Stimulated activated CD4-positive, alpha-beta T cell treated with anti-CD3 and anti-CD28 coated beads, Interleukin-1b, Interleukin-23, amount 100 ng/mL, for 48 hours (primary cell): ENCODE results near the gene EXOC3L4.

ENCODE experiments used
- DNase-seq: peaks from one replicate; pipeline ENCODE4 v3.0.0-alpha.2; 2020

Gene EXOC3L4

DNA sequence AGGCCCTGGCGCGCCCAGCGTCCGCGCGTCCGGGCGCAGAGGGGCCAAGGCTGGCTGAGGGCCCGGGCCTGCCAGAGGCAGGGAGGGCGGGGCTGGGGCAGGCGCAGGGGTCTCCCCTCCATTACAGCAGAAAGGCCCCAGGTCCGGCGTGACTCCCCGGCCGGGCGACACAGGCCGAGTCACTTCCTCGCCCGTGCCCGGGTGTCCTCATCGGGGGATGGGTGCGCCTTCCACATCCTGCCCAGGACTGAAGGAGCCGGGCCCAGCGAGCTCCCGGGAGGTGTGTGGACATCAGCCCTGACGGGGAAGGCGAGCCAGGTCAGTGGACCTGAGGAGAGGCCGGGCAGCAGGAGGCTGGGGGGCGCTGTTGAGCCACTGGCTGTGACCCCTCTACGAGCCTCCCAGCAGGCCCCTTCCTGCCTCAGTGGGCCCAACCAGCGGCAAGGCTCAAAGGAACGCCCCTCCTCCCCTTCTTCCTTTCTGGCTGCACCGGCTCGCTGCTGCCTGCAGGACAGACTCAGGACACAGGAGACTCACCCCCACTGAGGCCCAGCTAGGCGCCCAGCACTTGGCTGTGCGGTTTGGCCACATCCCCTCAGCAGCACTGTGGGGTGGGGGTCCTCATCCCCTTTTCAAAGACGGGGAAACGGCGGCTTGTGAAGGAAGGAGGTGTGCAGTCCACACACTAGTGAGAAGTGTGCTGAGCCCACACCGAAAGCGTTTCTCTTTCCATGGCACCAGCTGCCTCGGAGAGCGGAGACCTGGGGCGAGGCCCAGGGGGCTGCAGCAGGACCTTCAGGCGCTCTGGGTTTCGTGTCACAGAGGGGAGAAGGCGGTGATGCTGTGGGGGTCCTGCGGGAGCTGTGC, 29.3 kb downstream of the EXOC3L4 start:
- DNase-seq = no peak

DNA sequence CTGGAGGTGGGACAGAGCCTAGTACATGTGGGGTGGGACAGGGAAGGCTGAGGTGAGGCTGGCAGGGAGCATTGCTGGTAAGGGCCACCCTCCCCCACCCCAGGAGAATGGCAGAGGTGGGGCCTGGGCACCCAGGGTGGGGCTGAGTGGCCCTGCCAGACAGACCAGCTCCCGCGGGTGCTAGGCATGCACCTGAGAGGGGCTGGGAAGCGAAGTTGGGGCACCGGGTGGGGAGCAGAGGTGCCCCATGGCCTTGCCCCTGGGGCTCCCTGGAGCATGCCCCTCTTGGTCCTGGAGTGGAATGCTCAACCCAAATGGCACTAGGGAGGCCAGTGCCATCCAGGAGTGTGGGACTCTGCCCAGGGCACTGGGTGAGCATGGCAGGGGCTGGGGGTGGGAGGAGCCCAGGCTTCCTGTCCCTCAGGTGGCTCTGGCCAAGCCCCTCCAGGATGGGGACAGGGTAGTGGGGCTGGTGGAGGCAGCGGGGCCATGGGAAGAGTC, 30.0 kb downstream of the EXOC3L4 start:
- no peak for DNase-seq

DNA sequence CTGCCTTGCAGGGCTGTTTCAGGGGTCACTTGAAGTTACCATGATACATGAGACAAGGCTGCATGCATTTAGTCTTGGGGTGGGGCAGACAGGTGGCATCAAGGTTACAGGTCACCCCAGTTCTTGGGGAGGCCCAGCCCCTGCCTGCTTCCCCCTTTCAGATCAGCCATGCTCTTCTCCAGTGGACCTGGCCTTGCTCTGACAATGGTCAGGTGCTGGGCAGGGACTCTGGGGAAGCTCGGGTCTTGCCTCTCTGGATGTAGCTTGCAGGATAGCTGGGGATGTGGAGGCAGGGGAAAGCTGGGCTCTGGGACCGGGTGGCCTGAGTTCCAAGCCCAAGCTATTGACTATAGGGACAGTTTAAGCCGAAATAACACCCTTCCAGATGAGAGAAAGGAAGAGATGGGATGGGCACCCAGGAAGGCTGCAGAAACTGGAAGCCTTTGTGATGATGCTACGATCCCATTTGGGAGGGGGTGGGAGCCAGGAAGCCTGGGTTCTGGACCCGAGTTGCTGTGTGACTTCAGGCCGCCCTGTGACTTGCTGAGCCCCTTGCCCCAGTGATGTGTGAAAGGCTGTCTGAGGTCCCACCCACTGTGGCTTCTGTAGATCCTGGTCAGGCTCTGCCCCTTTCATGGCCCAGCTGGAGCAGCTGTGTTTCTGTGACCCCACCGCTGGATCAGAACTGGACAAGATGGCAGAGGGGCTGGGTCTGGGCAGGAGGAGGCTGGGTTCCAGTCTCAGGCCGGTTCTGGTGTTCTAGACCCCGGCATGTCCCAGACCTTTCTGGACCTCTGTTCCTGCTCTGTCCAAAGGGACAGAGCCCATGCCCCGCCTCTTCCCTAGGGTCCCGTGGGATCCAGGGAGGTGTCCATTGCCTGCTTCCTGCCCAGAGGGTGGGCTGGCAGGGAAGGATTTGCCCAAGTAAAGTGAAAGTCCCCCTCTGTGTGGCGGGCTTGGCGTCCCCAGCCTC, 30.9 kb downstream of the EXOC3L4 start:
- DNase-seq = no peak

DNA sequence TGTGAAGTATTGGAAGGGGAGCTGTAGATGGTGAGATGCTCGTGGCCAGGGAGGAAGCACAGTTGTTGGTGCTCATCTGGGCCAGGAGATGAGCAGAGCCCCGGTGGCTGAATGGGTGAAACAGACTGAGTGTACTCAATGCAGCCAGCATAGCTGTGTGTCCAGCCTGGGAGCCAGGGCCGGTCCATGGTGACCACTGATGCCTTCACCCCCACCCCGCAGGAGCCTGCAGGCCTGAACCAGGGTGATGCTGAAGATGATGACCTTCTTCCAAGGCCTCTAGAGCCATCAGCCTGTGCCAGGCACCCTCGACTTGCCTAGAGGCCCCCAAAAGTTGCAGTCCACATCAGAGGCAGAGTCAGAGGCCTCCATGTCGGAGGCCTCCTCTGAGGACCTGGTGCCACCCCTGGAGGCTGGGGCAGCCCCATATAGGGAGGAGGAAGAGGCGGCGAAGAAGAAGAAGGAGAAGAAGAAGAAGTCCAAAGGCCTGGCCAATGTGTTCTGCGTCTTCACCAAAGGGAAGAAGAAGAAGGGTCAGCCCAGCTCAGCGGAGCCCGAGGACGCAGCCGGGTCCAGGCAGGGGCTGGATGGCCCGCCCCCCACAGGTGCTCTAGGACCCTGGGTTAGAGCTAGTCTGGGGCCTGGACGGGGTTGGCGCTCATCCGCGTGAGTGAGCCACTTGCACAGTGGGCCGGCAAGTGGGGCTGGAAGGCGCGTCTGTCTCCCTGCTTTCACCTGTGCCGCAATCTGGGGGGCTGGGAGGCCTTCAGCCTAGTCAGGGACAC, 31.8 kb downstream of the EXOC3L4 start:
- no peak for DNase-seq

DNA sequence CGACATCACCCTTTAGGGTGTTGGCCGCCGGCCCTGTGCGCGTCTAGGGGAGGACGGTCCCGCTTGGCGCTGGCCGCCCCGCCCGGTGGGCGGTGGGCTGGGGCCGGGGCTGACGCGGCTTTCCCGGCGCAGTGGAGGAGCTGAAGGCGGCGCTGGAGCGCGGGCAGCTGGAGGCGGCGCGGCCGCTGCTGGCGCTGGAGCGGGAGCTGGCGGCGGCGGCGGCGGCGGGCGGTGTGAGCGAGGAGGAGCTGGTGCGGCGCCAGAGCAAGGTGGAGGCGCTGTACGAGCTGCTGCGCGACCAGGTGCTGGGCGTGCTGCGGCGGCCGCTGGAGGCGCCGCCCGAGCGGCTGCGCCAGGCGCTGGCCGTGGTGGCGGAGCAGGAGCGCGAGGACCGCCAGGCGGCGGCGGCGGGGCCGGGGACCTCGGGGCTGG, 32.4 kb downstream of the EXOC3L4 start:
- no peak for DNase-seq

DNA sequence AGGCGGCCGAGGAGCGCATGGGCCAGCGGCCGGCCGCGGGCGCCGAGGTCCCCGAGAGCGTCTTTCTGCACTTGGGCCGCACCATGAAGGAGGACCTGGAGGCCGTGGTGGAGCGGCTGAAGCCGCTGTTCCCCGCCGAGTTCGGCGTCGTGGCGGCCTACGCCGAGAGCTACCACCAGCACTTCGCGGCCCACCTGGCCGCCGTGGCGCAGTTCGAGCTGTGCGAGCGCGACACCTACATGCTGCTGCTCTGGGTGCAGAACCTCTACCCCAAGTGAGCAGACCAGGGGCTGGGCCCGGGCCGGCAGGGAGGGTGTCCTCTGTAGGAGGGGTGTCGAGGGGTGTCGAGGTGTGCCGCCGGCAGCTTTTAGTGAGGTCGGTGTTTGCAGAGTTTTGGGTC, 32.8 kb downstream of the EXOC3L4 start:
- DNase-seq = no peak

DNA sequence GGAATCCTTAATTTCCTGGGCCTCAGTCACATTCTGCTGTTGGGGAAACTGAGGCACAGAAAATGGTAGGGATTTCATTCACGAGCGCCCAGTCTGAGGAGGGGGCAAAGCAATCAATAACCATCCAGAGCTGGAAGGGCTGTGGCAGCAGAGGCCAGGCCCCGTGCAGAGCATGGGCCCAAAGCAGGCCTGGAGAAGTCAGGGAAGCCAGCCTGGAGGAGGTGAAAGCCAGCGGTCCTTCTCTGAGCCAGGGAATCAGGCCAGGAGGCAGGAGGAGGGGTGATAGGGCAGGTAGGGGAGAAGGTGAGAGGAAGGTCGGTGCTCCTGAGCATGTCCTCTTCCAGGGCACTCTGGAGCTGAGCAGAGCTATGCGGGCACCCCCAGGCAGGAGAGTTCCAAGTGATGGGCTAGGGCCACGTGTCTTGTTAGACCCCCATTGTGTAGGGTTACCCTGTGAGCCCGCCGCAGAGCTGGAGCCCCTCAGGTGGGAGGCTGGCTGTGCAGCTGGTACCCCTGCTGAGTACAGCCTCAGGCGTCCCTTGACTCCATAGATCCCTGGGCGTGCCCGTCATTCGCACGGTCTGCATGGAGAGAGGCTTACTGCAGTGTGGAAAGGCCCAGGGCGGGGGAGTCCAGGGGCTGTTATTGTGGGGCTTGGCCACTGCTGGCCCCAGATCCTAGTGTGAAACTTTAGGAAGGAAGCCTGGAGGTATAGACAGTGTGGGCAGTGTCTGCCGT, 33.5 kb downstream of the EXOC3L4 start:
- no peak for DNase-seq

DNA sequence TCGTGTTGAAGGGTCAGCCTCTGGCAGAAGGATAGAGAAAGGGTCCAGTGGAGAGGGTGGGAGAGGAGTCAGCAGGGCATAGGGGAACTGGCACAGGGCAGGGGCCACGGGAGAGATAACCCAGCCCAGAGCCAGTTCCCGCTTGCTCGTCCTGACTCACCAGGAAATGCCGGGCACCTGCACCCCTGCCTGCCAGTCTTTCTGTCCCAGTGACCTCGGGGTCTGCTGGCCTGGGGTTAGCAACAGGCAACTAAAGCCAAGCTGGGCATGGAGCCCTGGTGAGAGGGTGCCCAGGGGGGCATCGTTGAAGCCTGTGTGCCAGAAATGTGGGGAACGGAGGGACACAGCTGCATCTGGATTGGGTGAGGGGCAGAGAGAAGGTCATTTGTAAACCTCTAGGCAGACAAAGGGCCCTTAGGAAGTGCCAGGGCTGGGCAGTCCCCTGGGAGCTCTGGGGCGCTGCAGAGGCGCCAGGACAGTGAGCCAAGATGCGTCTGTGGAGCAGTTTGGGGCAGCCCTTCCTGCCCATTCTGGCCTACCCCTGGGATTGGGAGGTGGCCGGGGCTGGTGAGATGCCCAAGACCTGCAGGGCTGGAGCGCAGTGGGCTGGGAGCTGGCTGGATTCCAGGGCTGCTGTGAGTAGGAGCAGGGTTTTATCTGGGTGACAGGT, 34.2 kb downstream of the EXOC3L4 start:
- DNase-seq = no peak

DNA sequence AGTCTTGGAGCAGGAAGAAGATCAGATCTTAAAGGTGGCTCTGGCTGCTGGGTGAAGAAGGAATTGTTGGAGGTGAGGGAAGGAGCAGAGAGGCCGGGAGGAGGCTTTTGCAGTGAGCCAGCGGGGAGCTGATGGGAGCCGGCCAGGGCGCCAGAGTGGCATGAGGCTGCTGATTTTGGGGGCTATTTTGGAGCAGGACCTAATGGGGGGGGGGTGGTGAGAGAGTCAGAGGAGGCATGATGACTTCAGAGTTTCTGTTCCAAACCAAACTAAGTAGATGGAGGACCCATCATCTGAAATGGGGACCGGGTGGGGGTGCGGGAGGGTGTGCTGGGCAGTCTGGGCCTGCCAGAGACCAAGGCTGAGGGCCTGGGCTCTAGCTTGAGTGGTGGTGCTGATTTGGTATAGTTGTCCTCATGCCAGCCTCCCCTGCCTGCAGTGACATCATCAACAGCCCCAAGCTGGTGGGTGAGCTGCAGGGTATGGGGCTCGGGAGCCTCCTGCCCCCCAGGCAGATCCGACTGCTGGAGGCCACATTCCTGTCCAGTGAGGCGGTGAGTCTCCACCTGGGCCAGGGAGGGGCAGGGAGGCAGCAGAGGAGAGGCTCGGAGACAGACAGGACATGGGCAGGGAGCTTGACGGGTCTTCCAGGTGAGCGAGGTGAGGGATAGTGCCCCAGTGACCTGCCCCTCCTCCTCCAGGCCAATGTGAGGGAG, 34.9 kb downstream of the EXOC3L4 start:
- no peak for DNase-seq

DNA sequence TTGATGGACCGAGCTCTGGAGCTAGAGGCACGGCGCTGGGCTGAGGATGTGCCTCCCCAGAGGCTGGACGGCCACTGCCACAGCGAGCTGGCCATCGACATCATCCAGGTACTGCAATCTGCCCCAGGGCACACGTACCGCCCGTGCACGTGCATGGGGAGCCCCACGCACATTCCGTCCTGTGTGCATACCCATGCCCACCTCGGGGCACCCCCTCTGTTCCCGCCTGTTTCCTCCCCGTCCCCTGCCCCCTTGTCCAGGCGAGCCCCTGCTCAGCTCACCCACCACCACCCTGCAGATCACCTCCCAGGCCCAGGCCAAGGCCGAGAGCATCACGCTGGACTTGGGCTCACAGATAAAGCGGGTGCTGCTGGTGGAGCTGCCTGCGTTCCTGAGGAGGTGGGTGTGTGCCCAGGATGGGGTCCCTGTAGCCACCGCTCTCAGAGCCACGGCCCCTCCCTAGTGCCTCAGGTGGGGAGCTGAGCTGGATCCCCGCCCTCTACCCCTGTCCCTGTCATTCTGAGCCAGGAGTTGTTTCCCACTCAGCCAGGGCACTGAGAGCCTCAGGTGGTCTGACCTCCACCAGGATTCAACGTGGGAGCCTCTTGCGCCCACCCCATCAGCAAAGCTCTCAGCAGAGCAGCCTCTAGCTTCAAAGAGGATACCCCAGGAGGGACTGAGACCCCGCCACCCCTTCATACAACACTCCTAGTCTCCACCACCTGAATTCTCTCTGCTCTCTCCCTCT, 35.7 kb downstream of the EXOC3L4 start:
- DNase-seq = no peak

DNA sequence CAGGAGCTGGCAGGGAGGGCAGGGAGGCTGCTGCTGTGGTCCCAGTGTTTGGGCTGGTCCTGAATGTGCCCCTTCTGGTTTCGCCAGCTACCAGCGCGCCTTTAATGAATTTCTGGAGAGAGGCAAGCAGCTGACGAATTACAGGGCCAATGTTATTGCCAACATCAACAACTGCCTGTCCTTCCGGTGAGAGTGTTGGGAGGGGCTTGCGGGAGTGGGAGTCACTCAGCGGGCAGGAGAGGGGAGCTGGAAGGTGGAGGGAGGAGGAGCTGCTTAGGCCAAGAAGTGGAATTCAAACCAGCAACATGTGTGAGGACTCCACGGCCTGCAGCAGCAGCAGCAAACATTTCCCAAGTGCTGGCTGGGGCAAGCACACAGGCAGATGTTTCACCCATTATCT, 36.4 kb downstream of the EXOC3L4 start:
- no peak for DNase-seq

DNA sequence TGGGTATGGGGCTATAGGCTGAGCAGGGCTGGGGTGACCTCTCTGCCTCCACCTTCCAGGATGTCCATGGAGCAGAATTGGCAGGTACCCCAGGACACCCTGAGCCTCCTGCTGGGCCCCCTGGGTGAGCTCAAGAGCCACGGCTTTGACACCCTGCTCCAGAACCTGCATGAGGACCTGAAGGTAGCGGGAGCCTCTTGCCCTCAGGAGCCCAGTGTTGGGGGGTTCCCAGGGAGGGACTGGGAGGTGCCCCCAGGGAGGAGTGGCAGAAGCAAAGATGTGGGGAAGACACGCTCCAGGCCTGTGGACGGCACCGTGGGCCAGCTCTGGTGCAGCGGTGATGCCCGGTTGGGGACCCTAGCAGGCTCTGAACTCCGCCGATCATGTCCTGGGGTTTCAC, 37.1 kb downstream of the EXOC3L4 start:
- no peak for DNase-seq

DNA sequence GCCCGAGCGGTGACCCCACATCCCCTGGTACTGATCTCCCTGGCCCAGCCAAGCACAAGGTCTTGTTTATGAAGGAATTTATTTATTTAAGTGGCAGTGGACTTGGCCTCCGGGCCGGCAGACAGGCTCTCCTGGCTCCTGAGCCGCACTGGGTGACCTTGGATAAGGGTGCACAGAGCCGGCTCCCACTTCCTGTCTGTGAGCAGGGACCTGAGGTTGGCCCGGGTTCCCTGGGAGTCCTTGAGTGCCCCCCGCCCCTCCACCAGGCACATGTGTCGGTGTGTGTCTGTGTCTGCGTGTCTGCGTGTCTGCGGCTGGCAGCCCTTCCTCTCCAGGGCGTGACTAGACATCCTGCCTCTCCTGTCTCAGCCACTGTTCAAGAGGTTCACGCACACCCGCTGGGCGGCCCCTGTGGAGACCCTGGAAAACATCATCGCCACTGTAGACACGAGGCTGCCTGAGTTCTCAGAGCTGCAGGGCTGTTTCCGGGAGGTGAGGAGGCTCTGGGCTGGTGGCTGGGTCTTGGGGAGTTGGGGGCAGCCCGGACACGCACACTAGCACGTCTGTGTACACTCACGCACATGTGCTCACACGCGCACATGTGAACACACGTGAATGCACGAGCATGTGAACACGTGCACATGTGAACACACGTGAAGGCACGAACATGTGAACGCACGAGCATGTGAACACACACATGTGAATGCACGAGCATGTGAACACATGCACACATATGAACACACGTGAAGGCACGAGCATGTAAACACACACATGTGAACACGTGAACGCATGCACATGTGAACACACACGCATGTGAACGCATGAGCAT, 38.1 kb downstream of the EXOC3L4 start:
- no peak for DNase-seq

DNA sequence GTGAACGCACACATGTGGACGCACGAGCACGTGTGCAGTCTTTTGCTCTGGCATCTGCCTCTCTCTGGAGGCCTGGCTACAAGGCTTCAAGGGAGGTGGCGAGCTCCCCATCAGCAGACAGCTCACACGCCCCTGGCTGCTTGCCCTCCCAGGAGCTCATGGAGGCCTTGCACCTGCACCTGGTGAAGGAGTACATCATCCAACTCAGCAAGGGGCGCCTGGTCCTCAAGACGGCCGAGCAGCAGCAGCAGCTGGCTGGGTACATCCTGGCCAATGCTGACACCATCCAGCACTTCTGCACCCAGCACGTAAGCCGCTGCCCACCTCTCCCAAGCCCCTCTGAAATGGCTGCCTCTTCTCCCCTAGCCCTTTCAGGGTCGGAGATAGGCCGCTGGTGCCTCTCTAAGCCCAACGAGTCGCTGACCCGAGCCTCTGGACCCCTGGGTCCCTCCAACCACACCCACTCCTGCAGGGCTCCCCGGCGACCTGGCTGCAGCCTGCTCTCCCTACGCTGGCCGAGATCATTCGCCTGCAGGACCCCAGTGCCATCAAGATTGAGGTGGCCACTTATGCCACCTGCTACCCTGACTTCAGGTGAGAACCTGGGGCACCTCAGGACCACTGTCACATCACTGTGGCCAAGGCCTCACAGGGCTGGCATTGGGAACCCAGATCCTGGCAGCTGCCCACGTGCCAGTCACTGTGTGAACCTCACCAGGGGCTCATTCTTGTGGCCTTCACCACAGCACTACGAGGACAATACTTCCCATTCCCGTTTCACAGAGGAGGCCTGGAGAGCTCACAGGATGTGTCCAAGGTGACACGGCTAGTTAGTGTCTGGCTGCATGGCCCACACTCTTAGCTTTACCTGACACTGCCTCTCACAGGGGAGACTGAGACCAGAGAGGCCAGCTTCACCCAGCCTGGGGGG, 39.0 kb downstream of the EXOC3L4 start:
- no peak for DNase-seq

DNA sequence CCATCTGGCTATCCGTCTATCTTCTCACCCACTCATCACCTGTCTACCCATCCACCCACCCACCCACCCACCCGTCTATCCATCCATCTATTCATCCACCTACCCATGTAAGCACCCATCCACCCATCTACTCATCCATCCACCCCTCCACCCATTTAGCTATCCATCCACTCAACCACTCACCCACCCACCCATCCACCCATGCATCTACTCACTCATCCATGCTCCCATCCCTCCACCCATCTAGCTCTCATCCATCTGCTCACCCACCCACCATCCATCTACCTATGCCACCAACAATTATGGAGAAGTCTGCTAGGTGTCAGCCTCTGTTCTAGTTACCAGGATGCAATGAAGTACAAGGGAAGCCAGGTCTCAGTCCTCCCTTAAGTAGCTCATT, 39.9 kb downstream of the EXOC3L4 start:
- DNase-seq = no peak

DNA sequence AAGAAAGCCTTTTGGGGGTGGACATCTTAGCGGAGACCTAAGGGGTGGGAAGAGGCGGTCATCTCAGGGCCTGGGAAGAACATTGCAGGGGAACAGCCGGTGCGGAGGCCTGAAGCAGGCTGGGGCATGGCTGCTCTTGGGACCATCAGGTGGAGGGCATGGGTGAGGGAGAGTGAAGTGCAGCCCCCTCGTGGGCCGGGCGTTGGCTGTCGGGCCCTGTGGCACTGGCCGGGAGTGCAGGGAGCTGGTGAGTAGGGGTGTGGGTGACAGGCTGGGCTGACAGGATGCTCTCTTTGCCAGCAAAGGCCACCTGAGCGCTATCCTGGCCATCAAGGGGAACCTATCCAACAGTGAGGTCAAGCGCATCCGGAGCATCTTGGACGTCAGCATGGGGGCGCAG, 40.4 kb downstream of the EXOC3L4 start:
- DNase-seq = no peak

DNA sequence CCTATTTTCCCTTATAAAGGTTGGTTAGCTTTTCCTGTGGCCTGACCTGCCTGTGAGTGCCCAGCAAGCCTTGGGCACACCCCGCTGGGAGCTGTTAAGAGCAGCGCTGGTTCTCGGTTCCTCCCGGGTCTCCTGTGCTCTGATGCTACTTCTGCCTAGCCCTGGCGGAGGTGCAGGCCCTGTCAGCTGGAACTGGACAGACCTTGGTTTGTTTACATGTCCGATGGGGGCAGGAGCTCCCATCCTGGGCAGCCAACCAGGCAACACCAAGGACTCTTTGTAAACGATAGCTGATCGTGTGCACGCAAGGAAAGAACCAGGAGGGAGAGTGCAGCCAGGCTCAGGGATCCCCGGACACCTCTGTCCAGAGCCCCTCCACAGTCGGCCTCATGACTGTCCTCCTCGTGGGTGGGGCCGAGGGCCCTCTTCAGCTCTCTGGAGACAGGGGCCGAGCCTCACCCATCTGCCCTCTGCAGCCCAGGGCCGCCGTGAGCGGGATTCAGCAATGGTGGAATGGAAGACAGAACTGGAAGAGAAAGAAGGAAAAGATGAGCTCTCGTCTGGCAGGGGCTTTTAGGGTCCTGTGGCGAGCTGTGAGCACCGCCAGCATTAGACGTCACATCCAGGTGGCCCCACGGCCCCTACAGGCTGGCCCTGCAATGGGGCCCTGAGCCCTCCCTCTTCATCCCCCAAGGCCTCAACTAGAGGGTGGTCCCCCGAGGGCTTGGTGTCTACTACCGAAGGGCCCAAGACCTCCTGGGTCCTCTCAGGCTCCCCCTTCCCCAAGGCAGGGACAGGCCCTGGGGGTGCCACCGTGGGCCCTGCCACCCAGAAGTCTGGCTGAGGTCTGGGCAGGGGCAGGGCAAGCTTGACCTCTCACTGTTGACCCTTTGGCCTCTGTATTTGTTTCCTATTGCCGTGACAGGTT, 41.1 kb downstream of the EXOC3L4 start:
- no peak for DNase-seq
